ENCODE results near the gene KLF15.

Gene KLF15

GRCh38 chr3:126320517-126321293 lies 36.5 kb downstream of the KLF15 start:
- DNase-seq (ENCODE audit: low read depth, low spot score) = no peak

GRCh38 chr3:126319701-126320295 lies 37.4 kb downstream of the KLF15 start:
- DNase-seq (ENCODE audit: low read depth, low spot score) = no peak

GRCh38 chr3:126317029-126317996 lies 39.9 kb downstream of the KLF15 start:
- DNase-seq (ENCODE audit: low read depth, low spot score) = no peak

GRCh38 chr3:126316501-126316939 lies 40.7 kb downstream of the KLF15 start:
- no peak for DNase-seq (ENCODE audit: low read depth, low spot score)

GRCh38 chr3:126316031-126316461 lies 41.2 kb downstream of the KLF15 start:
- no peak for DNase-seq (ENCODE audit: low read depth, low spot score)

GRCh38 chr3:126314790-126315658 lies 42.2 kb downstream of the KLF15 start:
- DNase-seq (ENCODE audit: low read depth, low spot score) = no peak

- DNase-seq (ENCODE audit: low read depth, low spot score) = no peak
Measured at GRCh38 chr3:126314305-126314789, 42.9 kb downstream of the KLF15 start.

GRCh38 chr3:126313580-126314304 lies 43.5 kb downstream of the KLF15 start:
- no peak for DNase-seq (ENCODE audit: low read depth, low spot score)

- no peak for DNase-seq (ENCODE audit: low read depth, low spot score)
Measured at GRCh38 chr3:126313166-126313565, 44.0 kb downstream of the KLF15 start.

GRCh38 chr3:126312341-126312740 lies 44.9 kb downstream of the KLF15 start:
- DNase-seq (ENCODE audit: low read depth, low spot score) = no peak

- no peak for DNase-seq (ENCODE audit: low read depth, low spot score)
Measured at GRCh38 chr3:126311338-126311978, 45.8 kb downstream of the KLF15 start.

GRCh38 chr3:126310816-126311215 lies 46.4 kb downstream of the KLF15 start:
- DNase-seq (ENCODE audit: low read depth, low spot score) = no peak

GRCh38 chr3:126309861-126310655 lies 47.1 kb downstream of the KLF15 start:
- no peak for DNase-seq (ENCODE audit: low read depth, low spot score)

GRCh38 chr3:126309165-126309564 lies 48.0 kb downstream of the KLF15 start:
- DNase-seq (ENCODE audit: low read depth, low spot score) = no peak

- no peak for DNase-seq (ENCODE audit: low read depth, low spot score)
Measured at GRCh38 chr3:126308394-126309125, 48.6 kb downstream of the KLF15 start.

- no peak for DNase-seq (ENCODE audit: low read depth, low spot score)
Measured at GRCh38 chr3:126307591-126308393, 49.4 kb downstream of the KLF15 start.

GRCh38 chr3:126306888-126307482 lies 50.2 kb downstream of the KLF15 start:
- no peak for DNase-seq (ENCODE audit: low read depth, low spot score)
